Effector CD4-positive, alpha-beta T cell (primary cell): ENCODE measurements around the gene SPEF2.

Experiments
- DNase-seq: peaks from one replicate; pipeline ENCODE4 v3.0.0-alpha.2; 2020
- total RNA-seq: gene quantifications from one replicate; lab custom pipeline; 2026; lab: John Stamatoyannopoulos, UW

SPEF2 gene
- 5.8 reads per million, percentile 22 among the genes with 10 or more reads in this experiment for total RNA-seq

GRCh38 chr5:35617435-35618303 is at the start of gene SPEF2:
SPEF2 (plus strand) TSS chr5:35617863; CDS start chr5:35617998, 135 bp downstream.
- peak; percentile 55 for DNase-seq

GRCh38 chr5:35575578-35575977 is 42.1 kb upstream of the SPEF2 start:
- DNase-seq = no peak

GRCh38 chr5:35587419-35587818 is 30.2 kb upstream of the SPEF2 start:
- no peak for DNase-seq

GRCh38 chr5:35593338-35593737 is 24.3 kb upstream of the SPEF2 start:
- no peak for DNase-seq

- no peak for DNase-seq
These were observed 18.8 kb upstream of the SPEF2 start for GRCh38 chr5:35598707-35599370.

- DNase-seq = no peak
These were observed 17.1 kb upstream of the SPEF2 start for GRCh38 chr5:35600591-35600990.

- DNase-seq = no peak
These were observed 8.5 kb upstream of the SPEF2 start for GRCh38 chr5:35608881-35609779.

GRCh38 chr5:35617060-35617434 is 616 bp upstream of the SPEF2 start:
- no peak for DNase-seq

GRCh38 chr5:35618304-35618636 is 607 bp downstream of the SPEF2 start:
- no peak for DNase-seq

- no peak for DNase-seq
These were observed 1.1 kb downstream of the SPEF2 start for GRCh38 chr5:35618781-35619180.

GRCh38 chr5:35622974-35623373 is 5.3 kb downstream of the SPEF2 start:
- no peak for DNase-seq

- no peak for DNase-seq
These were observed 6.3 kb downstream of the SPEF2 start for GRCh38 chr5:35623991-35624390.

- DNase-seq = no peak
These were observed 8.4 kb downstream of the SPEF2 start for GRCh38 chr5:35626108-35626507.

GRCh38 chr5:35626553-35626952 is 8.9 kb downstream of the SPEF2 start:
- no peak for DNase-seq

GRCh38 chr5:35634326-35634725 is 16.7 kb downstream of the SPEF2 start:
- DNase-seq = no peak

- DNase-seq = no peak
These were observed 23.0 kb downstream of the SPEF2 start for GRCh38 chr5:35640623-35641022.

GRCh38 chr5:35644543-35644942 is 26.9 kb downstream of the SPEF2 start:
- DNase-seq = no peak

GRCh38 chr5:35647128-35647527 is 29.5 kb downstream of the SPEF2 start:
- DNase-seq = no peak

GRCh38 chr5:35647712-35648111 is 30.0 kb downstream of the SPEF2 start:
- DNase-seq = no peak

GRCh38 chr5:35651002-35651756 is 33.5 kb downstream of the SPEF2 start:
- DNase-seq = peak; percentile 45

GRCh38 chr5:35656721-35657120 is 39.1 kb downstream of the SPEF2 start:
- DNase-seq = no peak

GRCh38 chr5:35657877-35658276 is 40.2 kb downstream of the SPEF2 start:
- no peak for DNase-seq
